Measurements from ENCODE around the gene BIN1.

- TF ChIP-seq, protein P1, sequence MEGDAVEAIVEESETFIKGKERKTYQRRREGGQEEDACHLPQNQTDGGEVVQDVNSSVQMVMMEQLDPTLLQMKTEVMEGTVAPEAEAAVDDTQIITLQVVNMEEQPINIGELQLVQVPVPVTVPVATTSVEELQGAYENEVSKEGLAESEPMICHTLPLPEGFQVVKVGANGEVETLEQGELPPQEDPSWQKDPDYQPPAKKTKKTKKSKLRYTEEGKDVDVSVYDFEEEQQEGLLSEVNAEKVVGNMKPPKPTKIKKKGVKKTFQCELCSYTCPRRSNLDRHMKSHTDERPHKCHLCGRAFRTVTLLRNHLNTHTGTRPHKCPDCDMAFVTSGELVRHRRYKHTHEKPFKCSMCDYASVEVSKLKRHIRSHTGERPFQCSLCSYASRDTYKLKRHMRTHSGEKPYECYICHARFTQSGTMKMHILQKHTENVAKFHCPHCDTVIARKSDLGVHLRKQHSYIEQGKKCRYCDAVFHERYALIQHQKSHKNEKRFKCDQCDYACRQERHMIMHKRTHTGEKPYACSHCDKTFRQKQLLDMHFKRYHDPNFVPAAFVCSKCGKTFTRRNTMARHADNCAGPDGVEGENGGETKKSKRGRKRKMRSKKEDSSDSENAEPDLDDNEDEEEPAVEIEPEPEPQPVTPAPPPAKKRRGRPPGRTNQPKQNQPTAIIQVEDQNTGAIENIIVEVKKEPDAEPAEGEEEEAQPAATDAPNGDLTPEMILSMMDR (IDR thresholded peaks at IDR 0.05; ENCODE audit: borderline replicate concordance, extremely low read depth, low read length, poor library complexity, severe bottlenecking) = no peak
- no peak for TF ChIP-seq EZH2 (IDR thresholded peaks at IDR 0.05; ENCODE audit: borderline replicate concordance, low read depth, low read length, severe bottlenecking)
Observed at GRCh38 chr2:127072396-127072795, 34.6 kb downstream of the BIN1 start.

Measured in DND-41 (cell line).